Right renal cortex interstitium (tissue), 3 donors: ENCODE measurements around the gene CBFA2T3. TPM values are rescaled to one million over a fixed set of nuclear protein-coding genes. Genes with fewer than 3 reads are reported as not detected.

Experiments
- DNase-seq, 3 donors: peaks; one replicate each; pipeline ENCODE4 v3.0.0-alpha.2; 2013; ENCODE audit warnings: low read depth in 3 of 3, low spot score in 2 of 3
- polyA plus RNA-seq, 3 donors: library from polyadenylated mRNA; unstranded; fragments of 120-200 nt; gene quantifications; one replicate each; pipeline ENCODE4 v1.2.1, GENCODE V29; 2013; ENCODE audit not compliant: insufficient read length in 3 of 3

The CBFA2T3 gene
- polyA plus RNA-seq, 3 donors = 1.7 to 2.0 (median 2.0) TPM

GRCh38 chr16:88881675-88882357 is 95.2 kb downstream of the CBFA2T3 start:
- no peak for DNase-seq

- DNase-seq = no peak
Measured at GRCh38 chr16:88881007-88881615, 95.9 kb downstream of the CBFA2T3 start.

GRCh38 chr16:88880226-88881006 is 96.6 kb downstream of the CBFA2T3 start:
- no peak for DNase-seq

- DNase-seq = no peak
Measured at GRCh38 chr16:88879788-88880055, 97.3 kb downstream of the CBFA2T3 start.

GRCh38 chr16:88878967-88879787 is 97.8 kb downstream of the CBFA2T3 start:
- DNase-seq = no peak

GRCh38 chr16:88878356-88878755 is 98.7 kb downstream of the CBFA2T3 start:
- DNase-seq = no peak

DNA sequence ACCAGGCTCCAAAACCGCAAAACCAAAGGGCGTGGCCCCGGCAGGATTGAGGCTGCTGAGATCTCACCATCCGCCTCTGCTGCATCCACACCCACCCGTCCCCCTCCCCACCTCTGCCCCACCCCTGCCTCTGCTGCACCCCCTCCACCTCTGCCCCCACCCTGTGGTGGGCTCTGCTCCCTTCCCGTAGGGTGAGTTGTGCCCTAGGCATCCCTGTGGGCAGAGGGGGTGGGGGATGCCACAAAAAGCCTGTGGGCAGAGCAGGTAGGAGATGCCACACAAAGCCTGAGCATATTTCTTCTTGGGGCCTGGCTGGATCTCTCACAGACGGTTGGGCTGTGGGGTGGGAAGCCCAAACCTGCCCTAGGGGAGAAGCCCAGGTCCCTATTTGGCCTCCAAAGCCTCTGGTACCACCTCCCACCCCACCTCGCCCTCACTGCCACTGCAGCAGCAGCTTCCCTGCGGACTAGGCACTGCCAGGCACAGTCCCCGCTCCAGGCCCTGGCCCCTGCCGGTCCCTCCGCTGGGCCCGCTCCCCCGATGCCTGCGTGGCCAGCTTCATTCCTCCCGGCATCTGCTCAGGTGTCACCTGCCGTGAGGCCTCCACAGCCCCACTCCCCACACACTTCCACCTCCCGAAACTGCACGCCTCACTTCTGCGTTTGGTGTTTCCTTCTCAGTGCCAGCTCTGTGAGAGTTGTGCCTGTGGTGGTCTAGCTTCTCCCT is 99.3 kb downstream of the CBFA2T3 start:
- DNase-seq = no peak

DNA sequence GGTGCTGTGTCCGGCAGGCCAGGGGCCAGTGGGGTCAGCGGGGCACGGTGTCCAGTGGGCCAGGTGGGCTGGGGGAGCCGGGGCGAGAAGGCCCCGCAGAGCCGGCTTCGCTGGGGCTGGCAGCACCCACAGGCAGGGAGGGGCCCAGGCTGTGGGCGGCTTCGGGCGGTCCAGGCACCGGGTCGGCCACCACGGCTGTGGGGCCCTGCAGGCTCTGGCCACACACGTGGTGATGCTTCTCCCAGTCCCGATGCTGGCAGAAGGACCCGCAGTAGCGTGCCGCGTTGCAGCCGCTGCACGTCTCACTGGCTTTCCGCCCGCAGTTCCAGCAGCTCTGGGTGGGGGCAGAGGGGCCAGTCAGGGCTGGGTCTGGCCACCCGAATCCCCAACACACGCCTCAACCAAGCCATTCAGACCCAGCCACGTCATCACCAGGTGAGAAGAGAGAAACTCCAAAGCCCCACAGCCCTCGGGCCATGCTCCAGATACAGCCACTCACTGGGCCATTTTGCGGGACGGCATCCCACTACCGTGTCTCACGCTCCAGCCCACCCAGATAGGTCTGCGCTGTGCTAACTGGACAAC is 100.0 kb downstream of the CBFA2T3 start:
- DNase-seq = no peak

DNA sequence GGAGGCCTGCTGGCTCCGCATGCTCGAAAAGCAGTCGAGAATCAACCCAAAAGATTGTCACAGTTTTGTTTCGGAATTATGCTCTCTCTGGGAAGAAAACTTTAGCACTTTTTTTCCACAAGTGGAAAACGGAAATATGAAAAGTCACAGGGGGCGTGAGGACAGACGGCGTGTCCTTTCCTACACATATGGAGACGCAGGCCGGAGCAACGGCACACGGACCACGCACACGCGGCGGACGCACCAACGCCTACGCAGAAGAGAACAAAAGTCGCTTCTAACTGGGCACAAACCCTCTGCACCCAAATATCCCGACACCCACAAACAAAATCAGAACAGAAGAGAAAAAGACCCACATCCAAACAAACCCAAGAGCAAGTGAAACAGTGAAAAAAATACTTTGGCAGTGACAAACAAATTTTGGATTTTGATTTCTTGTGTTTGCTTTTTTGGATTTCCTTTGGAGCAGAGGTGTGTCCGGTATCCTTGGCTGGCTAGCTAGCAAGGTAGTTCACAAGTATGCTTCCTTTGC is 101.2 kb downstream of the CBFA2T3 start:
- no peak for DNase-seq

DNA sequence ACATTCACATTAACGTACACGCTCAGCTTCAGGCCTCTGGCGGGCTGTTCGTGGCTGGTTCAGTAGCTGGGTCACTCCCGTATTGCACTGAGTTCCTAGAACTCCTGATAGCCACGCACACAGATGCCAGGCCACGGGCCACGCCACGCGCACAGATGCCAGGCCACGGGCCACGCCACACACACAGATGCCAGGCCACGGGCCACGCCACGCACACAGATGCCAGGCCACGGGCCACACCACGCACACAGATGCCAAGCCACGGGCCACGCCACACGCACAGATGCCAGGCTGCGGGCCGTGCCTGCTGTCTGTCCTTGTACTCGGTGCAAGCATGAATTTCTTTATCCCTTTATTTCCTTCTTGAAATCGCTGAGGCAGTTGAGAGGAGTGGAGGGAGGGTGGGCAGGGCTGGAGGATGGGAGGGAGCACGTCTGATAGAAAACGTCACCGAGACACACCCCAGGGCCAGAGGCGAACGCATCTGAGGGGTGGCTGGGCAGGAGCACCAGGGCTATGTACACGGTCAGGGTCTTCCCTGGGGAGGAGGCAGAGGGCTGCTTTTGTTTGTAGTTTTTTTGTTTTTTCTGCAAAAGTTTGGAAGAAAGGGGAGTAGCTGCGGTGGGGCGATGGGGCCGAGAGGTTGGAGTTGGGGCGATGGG is 101.9 kb downstream of the CBFA2T3 start:
- no peak for DNase-seq

- no peak for DNase-seq
Measured at GRCh38 chr16:88872650-88873331, 104.2 kb downstream of the CBFA2T3 start.

DNA sequence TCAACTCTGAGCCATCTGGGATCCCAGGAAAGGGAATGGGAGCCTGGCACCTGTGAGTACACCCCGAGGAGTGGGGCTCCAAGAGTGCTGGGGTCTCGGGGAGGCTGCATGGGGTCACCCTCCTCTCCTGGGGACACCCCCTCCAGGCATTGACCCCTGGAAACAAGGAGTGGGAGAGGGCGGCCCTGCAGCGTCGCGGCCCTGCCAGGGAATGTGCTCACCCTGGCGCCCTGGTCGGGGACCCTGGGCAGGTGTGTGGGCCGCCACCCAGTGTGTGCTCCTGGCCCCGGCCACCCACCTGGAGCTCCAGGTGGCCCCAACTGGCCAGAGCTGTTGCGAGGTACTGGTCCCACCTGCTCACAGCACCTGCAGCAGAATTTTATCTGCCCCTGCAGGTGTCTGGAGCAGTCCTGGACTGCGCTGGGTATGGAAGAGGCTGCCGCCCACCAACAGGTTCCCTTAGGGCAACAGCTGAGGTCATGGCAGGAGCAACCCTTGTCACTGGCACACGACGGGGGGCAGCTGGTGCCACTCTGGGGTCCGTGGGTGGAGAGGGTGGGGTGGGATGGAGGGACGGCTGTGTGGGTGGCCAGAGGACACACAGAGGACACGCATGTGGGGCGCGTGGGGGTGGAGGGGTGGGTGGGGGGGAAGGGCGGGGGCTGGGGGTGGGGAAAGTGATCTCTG is 105.1 kb downstream of the CBFA2T3 start:
- DNase-seq = no peak

DNA sequence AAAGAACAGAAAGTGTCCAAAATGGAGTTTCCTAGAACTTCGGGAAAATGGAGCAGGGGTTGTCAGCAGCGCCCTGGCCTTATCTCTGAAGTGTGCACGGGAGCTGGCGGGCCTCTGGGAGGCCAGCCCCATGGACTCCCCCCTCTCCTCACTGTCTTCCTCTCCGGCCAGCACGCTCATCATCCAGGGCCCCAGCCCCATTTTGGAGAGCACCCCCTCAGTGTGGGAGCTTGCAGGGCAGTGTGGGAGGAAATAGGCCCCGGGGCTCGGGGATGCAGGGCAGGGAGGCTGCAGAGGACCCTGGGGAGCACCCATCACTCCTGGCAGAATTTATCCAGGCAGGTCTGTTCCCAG is 105.7 kb downstream of the CBFA2T3 start:
- DNase-seq = no peak

DNA sequence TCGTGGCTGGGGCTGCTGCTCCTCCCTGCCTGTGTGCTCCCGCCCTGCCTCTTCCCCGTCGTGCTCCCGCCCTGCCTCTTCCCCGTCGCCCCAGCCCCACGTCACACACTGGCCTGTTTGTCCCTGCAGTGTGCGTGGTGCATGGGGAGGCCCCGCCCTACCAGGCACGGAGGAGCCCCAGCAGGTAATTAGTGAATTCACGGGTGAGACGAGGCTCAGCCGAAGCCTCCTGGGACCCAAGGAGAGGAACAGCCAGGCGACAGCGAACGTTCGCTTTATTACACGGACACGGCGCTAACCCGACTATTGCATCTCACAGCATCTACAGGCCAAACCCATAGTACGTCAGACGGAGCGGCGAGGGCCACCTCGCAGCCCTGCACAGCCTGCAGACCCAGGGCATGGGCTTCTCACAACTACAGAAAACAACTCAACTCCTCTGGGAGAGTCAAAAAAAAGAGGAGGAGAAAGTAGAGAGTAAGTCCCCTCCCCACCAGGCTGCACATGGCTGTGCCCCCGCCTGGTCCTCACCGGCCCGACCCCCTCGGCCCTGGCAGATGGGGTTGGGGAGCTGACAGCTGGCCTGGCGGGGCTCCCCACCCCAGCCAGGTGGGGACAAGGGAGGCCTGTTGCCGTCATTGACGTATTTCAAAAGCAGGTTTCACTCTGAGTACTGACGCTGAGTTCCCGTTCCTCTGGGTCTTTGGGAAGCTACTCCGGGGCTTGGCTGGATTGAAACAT is 106.2 kb downstream of the CBFA2T3 start:
- DNase-seq = no peak

DNA sequence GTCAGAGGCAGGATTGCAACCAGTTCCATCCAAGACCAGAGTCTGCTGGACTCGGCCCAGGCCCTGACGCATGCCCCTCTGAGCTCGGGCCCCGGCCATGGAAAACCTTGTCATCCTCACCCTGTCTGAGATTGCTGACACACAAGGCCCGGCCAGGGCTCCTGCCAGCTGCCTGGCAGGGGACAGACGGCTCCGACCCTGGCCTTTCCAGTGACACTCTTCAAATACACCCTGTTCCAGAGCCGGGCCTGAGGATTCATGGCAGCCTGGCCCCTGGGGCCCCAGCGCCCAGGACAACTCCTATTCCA is 107.4 kb downstream of the CBFA2T3 start:
- DNase-seq = no peak

GRCh38 chr16:88868974-88869672 is 107.9 kb downstream of the CBFA2T3 start:
- no peak for DNase-seq

DNA sequence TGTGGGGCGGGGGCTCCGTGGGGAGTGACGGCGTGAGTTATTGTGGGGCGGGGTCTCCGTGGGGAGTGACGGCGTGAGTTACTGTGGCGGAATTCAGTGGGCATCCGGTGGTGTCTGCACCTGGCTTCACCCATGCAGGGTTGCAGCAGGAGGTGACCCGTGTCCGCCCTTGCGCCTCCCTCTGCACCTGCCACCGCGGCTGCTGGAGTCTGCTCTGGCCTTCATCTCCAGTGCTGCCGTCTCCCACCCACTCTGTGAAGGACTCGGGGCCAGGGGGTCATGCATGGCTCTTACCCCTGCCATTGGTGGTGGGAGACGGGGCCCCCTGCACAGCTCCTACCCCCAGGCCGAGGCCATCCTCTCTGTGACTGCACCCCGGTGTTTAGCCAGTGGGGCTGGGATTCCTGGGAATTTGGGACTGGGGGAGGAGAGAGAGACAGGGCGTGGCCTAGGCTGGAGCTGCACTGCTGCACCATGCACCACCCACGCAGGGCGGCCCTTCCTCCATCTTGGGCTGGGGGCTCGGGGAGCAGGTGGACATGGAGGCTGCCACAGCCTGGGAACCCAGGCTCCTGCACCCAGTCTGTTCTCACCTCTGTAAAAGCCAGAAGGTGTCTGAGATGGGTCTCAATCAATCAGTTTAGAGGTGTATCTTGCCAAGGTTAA is 109.3 kb downstream of the CBFA2T3 start:
- no peak for DNase-seq
